ENCODE measurements around the gene TACC2. TPM values are rescaled to one million over a fixed set of nuclear protein-coding genes. Genes with fewer than 3 reads are reported as not detected.

Gene TACC2
- total RNA-seq, 1 donor from 2014 or later: 76.4 TPM

DNA sequence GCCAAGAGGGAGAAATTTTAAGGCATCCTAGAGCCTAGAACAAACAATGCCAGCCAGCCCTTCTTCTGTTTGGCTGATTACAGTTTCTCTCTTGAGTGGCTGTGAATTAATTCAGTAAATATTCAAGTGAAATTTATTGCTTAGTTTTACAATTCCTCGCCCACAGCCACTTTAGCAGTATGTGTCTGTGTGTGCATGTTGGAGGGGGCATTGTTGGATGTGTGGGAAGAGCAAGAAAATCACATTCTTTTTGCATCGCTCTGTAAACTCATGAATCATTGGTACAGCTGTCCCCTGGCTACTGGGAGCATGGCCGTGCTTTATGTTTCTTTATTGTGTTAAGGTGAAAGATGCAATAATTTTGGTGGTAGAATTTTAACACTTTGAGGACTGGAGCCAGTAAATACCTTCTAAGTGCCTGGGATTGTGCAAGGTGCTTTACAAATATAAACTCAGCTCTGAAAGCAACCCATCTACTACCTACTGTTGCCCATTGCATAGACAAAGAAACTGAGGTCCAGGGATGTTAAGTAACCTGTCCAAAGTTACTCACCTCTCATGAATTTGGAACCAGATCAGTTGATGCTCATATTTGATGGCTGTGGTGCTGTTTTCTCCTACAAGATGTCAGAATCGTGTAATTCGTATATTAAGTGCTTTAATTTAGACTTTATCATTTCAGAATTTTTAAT is 192.2 kb downstream of the TACC2 start:
- H3K36me3 ChIP-seq: no peaks in the 10 kb centered on the region
- H3K4me3 ChIP-seq: no peak overlapping the region
- no peaks in the 10 kb centered on the region for H3K9me3 ChIP-seq
- peaks cover 28% of the 10 kb centered on the region for H3K4me1 ChIP-seq
- H3K27me3 ChIP-seq: no peaks in the 10 kb centered on the region
- DNase-seq (ENCODE audit: extremely low spot score in 2 of 2): no peak
- no peak overlapping the region for H3K27ac ChIP-seq
- intact Hi-C loops (cut with DNase I): no loop called here
- no peak for TF ChIP-seq POLR2AphosphoS5 (IDR thresholded peaks at IDR 0.05; ENCODE audit: insufficient read depth in 1 of 2, low read depth in 1 of 2)
- TF ChIP-seq, protein P1, sequence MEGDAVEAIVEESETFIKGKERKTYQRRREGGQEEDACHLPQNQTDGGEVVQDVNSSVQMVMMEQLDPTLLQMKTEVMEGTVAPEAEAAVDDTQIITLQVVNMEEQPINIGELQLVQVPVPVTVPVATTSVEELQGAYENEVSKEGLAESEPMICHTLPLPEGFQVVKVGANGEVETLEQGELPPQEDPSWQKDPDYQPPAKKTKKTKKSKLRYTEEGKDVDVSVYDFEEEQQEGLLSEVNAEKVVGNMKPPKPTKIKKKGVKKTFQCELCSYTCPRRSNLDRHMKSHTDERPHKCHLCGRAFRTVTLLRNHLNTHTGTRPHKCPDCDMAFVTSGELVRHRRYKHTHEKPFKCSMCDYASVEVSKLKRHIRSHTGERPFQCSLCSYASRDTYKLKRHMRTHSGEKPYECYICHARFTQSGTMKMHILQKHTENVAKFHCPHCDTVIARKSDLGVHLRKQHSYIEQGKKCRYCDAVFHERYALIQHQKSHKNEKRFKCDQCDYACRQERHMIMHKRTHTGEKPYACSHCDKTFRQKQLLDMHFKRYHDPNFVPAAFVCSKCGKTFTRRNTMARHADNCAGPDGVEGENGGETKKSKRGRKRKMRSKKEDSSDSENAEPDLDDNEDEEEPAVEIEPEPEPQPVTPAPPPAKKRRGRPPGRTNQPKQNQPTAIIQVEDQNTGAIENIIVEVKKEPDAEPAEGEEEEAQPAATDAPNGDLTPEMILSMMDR (IDR thresholded peaks at IDR 0.05): no peak
- TF ChIP-seq POLR2A (IDR thresholded peaks at IDR 0.05): no peak

GRCh38 chr10:122181876-122182275 is 192.9 kb downstream of the TACC2 start:
- no peaks in the 10 kb centered on the region for H3K9me3 ChIP-seq

GRCh38 chr10:122182308-122182707 is 193.3 kb downstream of the TACC2 start:
- intact Hi-C loops (cut with DNase I): no loop called here
- H3K27me3 ChIP-seq: no peaks in the 10 kb centered on the region
- H3K4me3 ChIP-seq: no peak overlapping the region
- H3K9me3 ChIP-seq: no peaks in the 10 kb centered on the region
- no peaks in the 10 kb centered on the region for H3K36me3 ChIP-seq
- peak overlapping the region; percentile 20 for H3K27ac ChIP-seq
- no peak for DNase-seq (ENCODE audit: extremely low spot score in 2 of 2)
- no peak for TF ChIP-seq POLR2A (IDR thresholded peaks at IDR 0.05)
- peaks cover 28% of the 10 kb centered on the region for H3K4me1 ChIP-seq

More at GRCh38 chr10:122181876-122182275, 192.9 kb downstream of the TACC2 start:
- Histone ChIP-seq H3K27me3 (no peaks in the 10 kb centered on the region), H3K4me1 (peaks cover 28% of the 10 kb centered on the region), H3K36me3 (no peaks in the 10 kb centered on the region), H3K4me3 (no peak overlapping the region), H3K27ac (no peak overlapping the region)
- TF ChIP-seq POLR2AphosphoS5 (IDR thresholded peaks at IDR 0.05; ENCODE audit: insufficient read depth in 1 of 2, low read depth in 1 of 2) (no peak), POLR2A (IDR thresholded peaks at IDR 0.05) (no peak)
- TF ChIP-seq, protein P1 (IDR thresholded peaks at IDR 0.05): no peak
- intact Hi-C loops (cut with DNase I): no loop called here
- no peak for DNase-seq (ENCODE audit: extremely low spot score in 2 of 2)

GRCh38 chr10:122184254-122184653 is 195.3 kb downstream of the TACC2 start:
- no peak for TF ChIP-seq POLR2A (IDR thresholded peaks at IDR 0.05)
- TF ChIP-seq, protein P1 (IDR thresholded peaks at IDR 0.05): no peak
- TF ChIP-seq POLR2AphosphoS5 (IDR thresholded peaks at IDR 0.05; ENCODE audit: insufficient read depth in 1 of 2, low read depth in 1 of 2): no peak
- Histone ChIP-seq H3K9me3 (no peaks in the 10 kb centered on the region), H3K27ac (no peak overlapping the region), H3K27me3 (no peaks in the 10 kb centered on the region), H3K36me3 (no peaks in the 10 kb centered on the region), H3K4me3 (no peak overlapping the region), H3K4me1 (peaks cover 28% of the 10 kb centered on the region)
- DNase-seq (ENCODE audit: extremely low spot score in 2 of 2): no peak
- intact Hi-C loops (cut with DNase I): no loop called here

GRCh38 chr10:122185643-122186042 is 196.7 kb downstream of the TACC2 start:
- intact Hi-C loops (cut with DNase I): no loop called here
- Histone ChIP-seq H3K9me3 (no peaks in the 10 kb centered on the region), H3K4me1 (peaks cover 27% of the 10 kb centered on the region), H3K36me3 (no peaks in the 10 kb centered on the region), H3K27ac (no peak overlapping the region), H3K4me3 (no peak overlapping the region), H3K27me3 (no peaks in the 10 kb centered on the region)
- DNase-seq (ENCODE audit: extremely low spot score in 2 of 2): no peak
- TF ChIP-seq POLR2A (IDR thresholded peaks at IDR 0.05) (no peak), POLR2AphosphoS5 (IDR thresholded peaks at IDR 0.05; ENCODE audit: insufficient read depth in 1 of 2, low read depth in 1 of 2) (no peak)
- TF ChIP-seq, protein P1 (IDR thresholded peaks at IDR 0.05): no peak

Data from vagina (tissue), 2 donors.